NCI-H2029 (cell line): ENCODE results near the gene IQCC.
A peak's percentile ranks its signal among the peaks of the same experiment; 100 is the strongest.

ENCODE experiments used
- DNase-seq: peaks from one replicate; lab custom pipeline; 2025; lab: John Stamatoyannopoulos, UW

Gene IQCC

GRCh38 chr1:32195972-32196823, 9.3 kb upstream of the IQCC start:
- DNase-seq = no peak

- DNase-seq = no peak
Observed at GRCh38 chr1:32197074-32197473, 8.4 kb upstream of the IQCC start.

GRCh38 chr1:32197837-32198236, 7.6 kb upstream of the IQCC start:
- DNase-seq = no peak

- no peak for DNase-seq
Observed at GRCh38 chr1:32198237-32199042, 7.0 kb upstream of the IQCC start.

GRCh38 chr1:32199043-32199716, 6.3 kb upstream of the IQCC start:
- no peak for DNase-seq

- DNase-seq = peak; percentile 84
Observed at GRCh38 chr1:32199717-32200072, 5.8 kb upstream of the IQCC start.

GRCh38 chr1:32200226-32201010, 5.1 kb upstream of the IQCC start, which contains the start of gene CCDC28B:
CCDC28B (plus strand) TSS chr1:32200595; CDS start chr1:32201936, 1,341 bp downstream.
- peak; percentile 22 for DNase-seq

GRCh38 chr1:32201011-32201855, 4.2 kb upstream of the IQCC start:
- no peak for DNase-seq

GRCh38 chr1:32204943-32205361, 519 bp upstream of the IQCC start:
- no peak for DNase-seq

GRCh38 chr1:32208469-32208868, 3.0 kb downstream of the IQCC start:
- no peak for DNase-seq

GRCh38 chr1:32208891-32209328, 3.4 kb downstream of the IQCC start, which contains the start of gene DCDC2B:
DCDC2B (plus strand) TSS chr1:32209089; CDS start chr1:32209094, 5 bp downstream.
- peak; percentile 95 for DNase-seq

GRCh38 chr1:32215629-32216480, 10.4 kb downstream of the IQCC start:
- peak; percentile 75 for DNase-seq

- DNase-seq = no peak
Observed at GRCh38 chr1:32216566-32216965, 11.1 kb downstream of the IQCC start.

- no peak for DNase-seq
Observed at GRCh38 chr1:32219022-32219421, 13.6 kb downstream of the IQCC start.

GRCh38 chr1:32220746-32221580, 15.5 kb downstream of the IQCC start:
- no peak for DNase-seq

- no peak for DNase-seq
Observed at GRCh38 chr1:32221581-32221979, 16.1 kb downstream of the IQCC start.

GRCh38 chr1:32221980-32222755, 16.7 kb downstream of the IQCC start, which contains the start of the genes EIF3I and TMEM234:
EIF3I (plus strand) TSS chr1:32222407; CDS start chr1:32222442, 35 bp downstream.
TMEM234 (minus strand) TSS chr1:32222353; CDS start chr1:32222322, 31 bp downstream.
- DNase-seq = peak; percentile 90

- DNase-seq = no peak
Observed at GRCh38 chr1:32223683-32224082, 18.2 kb downstream of the IQCC start.
